GM21825 (cell line): ENCODE measurements around the gene LTBP2.

Experiments used
- ATAC-seq: cut with Tn5 transposase; IDR thresholded peaks from one replicate; pipeline ENCODE4 v1.9.1; 2021; ENCODE audit warnings: mild to moderate bottlenecking, moderate library complexity; ENCODE audit not compliant: unreplicated experiment

LTBP2 gene

GRCh38 chr14:74638966-74639365, 26.9 kb upstream of the LTBP2 start:
- ATAC-seq: no peak

GRCh38 chr14:74638066-74638465, 26.0 kb upstream of the LTBP2 start:
- ATAC-seq: no peak

GRCh38 chr14:74637178-74637550, 25.1 kb upstream of the LTBP2 start:
- ATAC-seq: no peak

- no peak for ATAC-seq
Measured at GRCh38 chr14:74636424-74637177, 24.6 kb upstream of the LTBP2 start.

- no peak for ATAC-seq
Measured at GRCh38 chr14:74635847-74636246, 23.8 kb upstream of the LTBP2 start.

GRCh38 chr14:74634964-74635363, 22.9 kb upstream of the LTBP2 start:
- no peak for ATAC-seq

GRCh38 chr14:74634481-74634880, 22.4 kb upstream of the LTBP2 start:
- no peak for ATAC-seq

GRCh38 chr14:74630881-74631690, 19.0 kb upstream of the LTBP2 start:
- ATAC-seq: no peak

- no peak for ATAC-seq
Measured at GRCh38 chr14:74628418-74628817, 16.4 kb upstream of the LTBP2 start.

GRCh38 chr14:74627076-74627475, 15.0 kb upstream of the LTBP2 start:
- no peak for ATAC-seq

GRCh38 chr14:74622257-74622656, 10.2 kb upstream of the LTBP2 start:
- ATAC-seq: no peak

GRCh38 chr14:74621556-74621955, 9.5 kb upstream of the LTBP2 start:
- no peak for ATAC-seq

GRCh38 chr14:74620923-74621322, 8.9 kb upstream of the LTBP2 start:
- ATAC-seq: no peak

GRCh38 chr14:74620497-74620921, 8.5 kb upstream of the LTBP2 start:
- ATAC-seq: no peak

GRCh38 chr14:74619672-74620131, 7.7 kb upstream of the LTBP2 start:
- no peak for ATAC-seq

GRCh38 chr14:74618078-74618952, 6.3 kb upstream of the LTBP2 start:
- ATAC-seq: no peak

GRCh38 chr14:74616996-74617700, 5.1 kb upstream of the LTBP2 start:
- ATAC-seq: no peak

GRCh38 chr14:74616507-74616906, 4.5 kb upstream of the LTBP2 start:
- no peak for ATAC-seq

- ATAC-seq: no peak
Measured at GRCh38 chr14:74615735-74616134, 3.7 kb upstream of the LTBP2 start.
